Right atrium auricular region (tissue), 2 donors: Measurements from ENCODE around the gene MAGEA10. TPM values are rescaled to one million over a fixed set of nuclear protein-coding genes. Genes with fewer than 3 reads are reported as not detected.

ENCODE experiments used
- DNase-seq: peaks from one replicate; pipeline ENCODE4 v3.0.0-alpha.2; 2019; ENCODE audit warnings: low spot score
- H3K27ac ChIP-seq, 2 donors: fragments of 200-600 bp; sonication (generic); 1 replicate in 1 of 2; 2 replicates in 1 of 2; pipeline ENCODE4 v1.5.1; 2016 to 2019
- H3K27me3 ChIP-seq, 2 donors: fragments of 200-600 bp; sonication (generic); one replicate each; pipeline versions ENCODE4 v1.5.1 to v1.6.0; 2017 to 2019
- H3K36me3 ChIP-seq: fragments of 200-600 bp; sonication (generic); one replicate; pipeline ENCODE4 v1.5.1; 2016
- H3K4me1 ChIP-seq, 2 donors: fragments of 200-600 bp; sonication (generic); one replicate each; pipeline versions ENCODE4 v1.5.1 to v1.6.0; 2017 to 2019
- H3K4me3 ChIP-seq, 2 donors: fragments of 200-600 bp; sonication (generic); 1 replicate in 1 of 2; 2 replicates in 1 of 2; pipeline ENCODE4 v1.5.1; 2017 to 2019; ENCODE audit warnings: mild to moderate bottlenecking in 1 of 2, moderate library complexity in 1 of 2
- H3K9me3 ChIP-seq, 2 donors: fragments of 200-600 bp; sonication (generic); one replicate each; pipeline ENCODE4 v1.5.1; 2019
- CTCF ChIP-seq, 2 donors: fragments of 200-600 bp; sonication (generic); IDR thresholded peaks; one replicate each; pipeline ENCODE4 v1.5.1; 2019; ENCODE audit warnings: antibody characterized with exemption in 2 of 2
- total RNA-seq, 2 donors: library from RNA; depleted of rRNA; stranded (reverse); fragments of >200 nt; gene quantifications; one replicate each; pipeline ENCODE4 v1.1.0, GENCODE V29; 2016

Gene MAGEA10
- total RNA-seq, 2 donors from 2014 or later: not detected

GRCh38 chrX:152108527-152108926, 29.9 kb downstream of the MAGEA10 start:
- Histone ChIP-seq H3K27me3 (no peaks in the 10 kb centered on the region), H3K9me3 (no peaks in the 10 kb centered on the region), H3K27ac (no peak overlapping the region), H3K4me3 (no peak overlapping the region), H3K36me3 (no peaks in the 10 kb centered on the region), H3K4me1 (no peaks in the 10 kb centered on the region)
- DNase-seq: no peak
- no peak for TF ChIP-seq CTCF (IDR thresholded peaks at IDR 0.05)

- TF ChIP-seq CTCF (IDR thresholded peaks at IDR 0.05): no peak
- Histone ChIP-seq H3K4me1 (no peaks in the 10 kb centered on the region), H3K9me3 (no peaks in the 10 kb centered on the region), H3K4me3 (no peak overlapping the region), H3K36me3 (no peaks in the 10 kb centered on the region), H3K27me3 (no peaks in the 10 kb centered on the region), H3K27ac (no peak overlapping the region)
- no peak for DNase-seq
These were observed 34.5 kb downstream of the MAGEA10 start for GRCh38 chrX:152103866-152104265.

GRCh38 chrX:152086141-152086540, 52.2 kb downstream of the MAGEA10 start:
- Histone ChIP-seq H3K27me3 (no peaks in the 10 kb centered on the region), H3K36me3 (no peaks in the 10 kb centered on the region), H3K4me3 (no peak overlapping the region), H3K4me1 (no peaks in the 10 kb centered on the region), H3K9me3 (no peaks in the 10 kb centered on the region), H3K27ac (no peak overlapping the region)
- DNase-seq: no peak
- no peak for TF ChIP-seq CTCF (IDR thresholded peaks at IDR 0.05)

Other genes starting within 250 kb of the MAGEA10 start
- gene MAGEA4, start 225.7 kb downstream of the MAGEA10 start, total RNA-seq: not detected
- 10 to 100 TPM in 1 of 2 donors, 1 to 10 TPM in 1; 4.2 to 16.2 TPM for gene GABRE, start 163.9 kb downstream of the MAGEA10 start, total RNA-seq